Measurements from ENCODE around the gene ATF7IP.

GRCh38 chr12:14482361-14482760 is 116.9 kb downstream of the ATF7IP start:
- TF ChIP-seq ZFP30 (CRISPR knock-in tag; IDR thresholded peaks at IDR 0.05) (no peak), OSR1 (CRISPR knock-in tag; IDR thresholded peaks at IDR 0.05) (no peak), ZC3H10 (CRISPR knock-in tag; IDR thresholded peaks at IDR 0.05) (no peak), ZNF8 (CRISPR knock-in tag; IDR thresholded peaks at IDR 0.05) (no peak), ESRRG (CRISPR knock-in tag; IDR thresholded peaks at IDR 0.05) (no peak), CREB5 (CRISPR knock-in tag; IDR thresholded peaks at IDR 0.05; ENCODE audit: low read depth) (no peak), TCF4 (CRISPR knock-in tag; IDR thresholded peaks at IDR 0.05; ENCODE audit: borderline replicate concordance) (no peak), ZFP3 (CRISPR knock-in tag; IDR thresholded peaks at IDR 0.05) (no peak), CSDC2 (CRISPR knock-in tag; IDR thresholded peaks at IDR 0.05) (no peak), ARNTL (CRISPR knock-in tag; IDR thresholded peaks at IDR 0.05; ENCODE audit: borderline replicate concordance, low read depth) (no peak), POU6F1 (CRISPR knock-in tag; IDR thresholded peaks at IDR 0.05; ENCODE audit: borderline replicate concordance, low read depth) (no peak), TOX (CRISPR knock-in tag; IDR thresholded peaks at IDR 0.05; ENCODE audit: borderline replicate concordance) (no peak), TSHZ2 (CRISPR knock-in tag; IDR thresholded peaks at IDR 0.05) (no peak)

All from SK-N-SH treated with all-trans-retinoic acid at 6 μM for 48 hours (cell line).